OCI-LY7 (cell line): ENCODE data around the gene PRTN3. TPM values are rescaled to one million over a fixed set of nuclear protein-coding genes. Genes with fewer than 3 reads are reported as not detected.

ENCODE experiments used
- BruUV-seq: library from RNA; stranded (reverse); fragments of 400-500 nt; replicated peaks from 2 replicates; lab custom pipeline; 2021; lab: Mats Ljungman, UMichigan
- CTCF ChIA-PET: fragments of 300-600 bp; sonication (Branson Sonifier 250); formaldehyde crosslinking; loops from one replicate; lab custom pipeline; 2022; ENCODE audit warnings: antibody characterized with exemption; ENCODE audit not compliant: unreplicated experiment; lab: Charles Lee
- POLR2A ChIA-PET: fragments of 300-600 bp; sonication (Branson Sonifier 250); formaldehyde crosslinking; loops from one replicate; lab custom pipeline; 2022; ENCODE audit warnings: antibody characterized with exemption; lab: Charles Lee
- DNase-seq: peaks from one replicate; pipeline ENCODE4 v3.0.0-alpha.2; 2015; ENCODE audit warnings: low spot score
- H2AFZ ChIP-seq: fragments of 200-600 bp; sonication (generic), shearing (Covaris generic); 2 replicates; pipeline ENCODE4 v1.6.1; 2014; ENCODE audit warnings: mild to moderate bottlenecking, antibody characterized with exemption, low read length, moderate library complexity
- H3K27ac ChIP-seq: fragments of 200-600 bp; sonication (generic); 2 replicates; pipeline ENCODE4 v1.5.1; 2014; ENCODE audit warnings: mixed run types, low read depth, mild to moderate bottlenecking, moderate library complexity, low read length, inconsistent platforms; ENCODE audit not compliant: poor library complexity, severe bottlenecking
- H3K36me3 ChIP-seq: fragments of 200-600 bp; sonication (generic); 2 replicates; pipeline ENCODE4 v1.6.1; 2014; ENCODE audit warnings: mild to moderate bottlenecking, antibody characterized with exemption, low read length, moderate library complexity, mixed read lengths; ENCODE audit not compliant: insufficient read depth
- H3K4me1 ChIP-seq: fragments of 200-600 bp; sonication (generic); 2 replicates; pipeline ENCODE4 v1.5.1; 2014; ENCODE audit warnings: mild to moderate bottlenecking, low read length; ENCODE audit not compliant: insufficient read depth, poor library complexity, severe bottlenecking
- H3K4me2 ChIP-seq: fragments of 200-600 bp; sonication (generic); 2 replicates; pipeline ENCODE4 v1.6.1; 2014; ENCODE audit warnings: mild to moderate bottlenecking, low read length
- H3K4me3 ChIP-seq: fragments of 200-600 bp; sonication (generic); 2 replicates; pipeline ENCODE4 v1.5.1; 2014; ENCODE audit warnings: mild to moderate bottlenecking, low read depth, low read length; ENCODE audit not compliant: poor library complexity, severe bottlenecking
- H3K79me2 ChIP-seq: fragments of 200-600 bp; sonication (generic); 2 replicates; pipeline ENCODE4 v1.6.1; 2016; ENCODE audit warnings: low read depth, mild to moderate bottlenecking, low read length, moderate library complexity, mixed read lengths; ENCODE audit not compliant: insufficient read depth
- H3K9me2 ChIP-seq: fragments of 200-600 bp; sonication (generic); 2 replicates; pipeline ENCODE4 v1.6.1; 2016; ENCODE audit warnings: mild to moderate bottlenecking, low read length, mixed read lengths; ENCODE audit not compliant: insufficient read depth
- H3K9me3 ChIP-seq: fragments of 200-600 bp; sonication (generic); 2 replicates; pipeline ENCODE4 v1.6.1; 2014; ENCODE audit warnings: mild to moderate bottlenecking, mixed run types, low read length, mixed read lengths
- H4K20me1 ChIP-seq: fragments of 200-600 bp; sonication (generic); 2 replicates; pipeline ENCODE4 v1.6.1; 2014; ENCODE audit warnings: mild to moderate bottlenecking, antibody characterized with exemption, low read length, moderate library complexity, mixed read lengths; ENCODE audit not compliant: insufficient read depth
- EZH2phosphoT487 ChIP-seq: fragments of 200-600 bp; sonication (generic); IDR thresholded peaks from 2 replicates; pipeline ENCODE4 v1.6.1; 2018; ENCODE audit warnings: low read depth, borderline replicate concordance, mild to moderate bottlenecking, mixed run types, antibody characterized with exemption, low read length, moderate library complexity, mixed read lengths
- intact Hi-C: fragments of 100-400 bp; cut with micrococcal nuclease; formaldehyde crosslinking; loops from one replicate; pipeline ENCODE4 v1.10.0; 2022; ENCODE audit not compliant: unreplicated experiment
- total RNA-seq, 2 experiments: library from RNA; depleted of rRNA in 1 of 2; stranded (reverse); fragments of >200 nt in 1 of 2; shearing (Covaris generic) in 1 of 2; gene quantifications; 2 replicates each; pipeline ENCODE4 v1.2.3, GENCODE V29; 2014 to 2022
- TF ChIP-seq, protein P1 (sequence below): fragments of 200-600 bp; sonication (generic); conservative IDR thresholded peaks from 2 replicates; pipeline ENCODE4 v1.5.1; 2014; ENCODE audit warnings: mild to moderate bottlenecking, antibody characterized with exemption, low read length, moderate library complexity, mixed read lengths

Gene PRTN3
- total RNA-seq, 2 experiments from 2014 or later = not detected

DNA sequence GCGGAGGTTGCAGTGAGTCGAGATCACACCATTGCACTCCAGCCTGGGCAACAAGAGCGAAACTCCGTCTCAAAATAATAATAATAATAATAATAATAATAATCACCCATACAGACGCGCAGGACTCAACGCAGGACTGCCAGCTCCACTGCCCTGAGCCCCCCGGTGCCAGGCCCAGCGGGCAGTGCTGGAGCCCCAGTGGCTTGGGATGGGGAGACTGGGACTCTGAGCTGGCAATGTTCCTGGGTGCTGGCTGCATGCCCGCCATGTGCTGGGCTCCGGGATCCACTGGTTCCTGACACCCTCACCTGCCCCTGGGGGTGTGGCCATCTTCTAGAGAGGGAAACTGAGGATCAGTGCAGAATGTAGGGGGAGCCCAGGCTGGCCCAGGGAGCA lies 13.5 kb upstream of the PRTN3 start:
- H3K79me2 ChIP-seq = no peaks in the 10 kb centered on the region
- ChIA-PET CTCF (no interaction called here), POLR2A (no interaction called here)
- no peak overlapping the region for H2AFZ ChIP-seq
- no peak overlapping the region for H3K4me2 ChIP-seq
- no peaks in the 10 kb centered on the region for H3K36me3 ChIP-seq
- no peaks in the 10 kb centered on the region for H3K9me3 ChIP-seq
- H3K4me3 ChIP-seq = no peak overlapping the region
- no peaks in the 10 kb centered on the region for H4K20me1 ChIP-seq
- H3K9me2 ChIP-seq = no peaks in the 10 kb centered on the region
- H3K4me1 ChIP-seq = no peaks in the 10 kb centered on the region
- no peak for DNase-seq
- no TSS peak for BruUV-seq
- H3K27ac ChIP-seq = no peak overlapping the region
- TF ChIP-seq EZH2phosphoT487 = no peak
- TF ChIP-seq, protein P1, sequence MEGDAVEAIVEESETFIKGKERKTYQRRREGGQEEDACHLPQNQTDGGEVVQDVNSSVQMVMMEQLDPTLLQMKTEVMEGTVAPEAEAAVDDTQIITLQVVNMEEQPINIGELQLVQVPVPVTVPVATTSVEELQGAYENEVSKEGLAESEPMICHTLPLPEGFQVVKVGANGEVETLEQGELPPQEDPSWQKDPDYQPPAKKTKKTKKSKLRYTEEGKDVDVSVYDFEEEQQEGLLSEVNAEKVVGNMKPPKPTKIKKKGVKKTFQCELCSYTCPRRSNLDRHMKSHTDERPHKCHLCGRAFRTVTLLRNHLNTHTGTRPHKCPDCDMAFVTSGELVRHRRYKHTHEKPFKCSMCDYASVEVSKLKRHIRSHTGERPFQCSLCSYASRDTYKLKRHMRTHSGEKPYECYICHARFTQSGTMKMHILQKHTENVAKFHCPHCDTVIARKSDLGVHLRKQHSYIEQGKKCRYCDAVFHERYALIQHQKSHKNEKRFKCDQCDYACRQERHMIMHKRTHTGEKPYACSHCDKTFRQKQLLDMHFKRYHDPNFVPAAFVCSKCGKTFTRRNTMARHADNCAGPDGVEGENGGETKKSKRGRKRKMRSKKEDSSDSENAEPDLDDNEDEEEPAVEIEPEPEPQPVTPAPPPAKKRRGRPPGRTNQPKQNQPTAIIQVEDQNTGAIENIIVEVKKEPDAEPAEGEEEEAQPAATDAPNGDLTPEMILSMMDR = no peak
- intact Hi-C loops = no loop called here

DNA sequence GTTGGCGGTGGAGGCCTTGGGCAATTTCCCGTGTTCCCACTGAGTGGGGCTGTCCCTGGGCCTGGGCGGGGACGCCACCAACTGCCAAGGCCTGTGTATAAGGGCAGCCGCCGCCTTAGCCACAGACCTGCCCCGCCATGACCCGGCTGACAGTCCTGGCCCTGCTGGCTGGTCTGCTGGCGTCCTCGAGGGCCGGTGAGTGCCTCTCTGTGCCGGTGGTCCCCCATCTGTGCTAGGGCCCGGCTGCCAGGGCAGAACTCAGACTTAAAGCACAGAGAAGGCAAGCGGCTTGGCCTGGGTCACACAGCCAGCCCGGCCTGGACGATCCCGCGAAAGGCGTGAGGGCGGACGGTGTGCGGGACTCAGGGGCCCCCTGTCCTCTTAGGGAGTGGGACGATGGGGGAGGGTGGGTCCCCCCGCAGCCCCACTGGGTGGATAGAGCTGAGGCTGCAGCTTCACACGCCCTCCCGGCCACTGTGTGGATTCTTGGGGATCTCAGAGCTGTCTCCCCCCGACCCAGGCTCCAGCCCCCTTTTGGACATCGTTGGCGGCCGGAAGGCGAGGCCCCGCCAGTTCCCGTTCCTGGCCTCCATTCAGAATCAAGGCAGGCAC lies 13.0 kb upstream of the PRTN3 start, which contains the start of gene AZU1:
AZU1 (plus strand) TSS at position 128 of the 612 bp plus-strand sequence; CDS start at position 138, 10 bp downstream.
- H3K27ac ChIP-seq = no peak within 1 kb of the TSS
- no peaks in the 10 kb centered on the region for H3K4me1 ChIP-seq
- H3K4me3 ChIP-seq = no peak within 1 kb of the TSS
- H3K4me2 ChIP-seq = no peak within 1 kb of the TSS
- no peaks in the 10 kb centered on the region for H4K20me1 ChIP-seq
- H3K9me3 ChIP-seq = no peaks in the 10 kb centered on the region
- H3K9me2 ChIP-seq = no peaks in the 10 kb centered on the region
- H3K36me3 ChIP-seq = no peaks in the 10 kb centered on the region
- intact Hi-C loops = no loop called here
- ChIA-PET CTCF (no interaction called here), POLR2A (no interaction called here)
- no peak for DNase-seq
- no peak for TF ChIP-seq EZH2phosphoT487
- TF ChIP-seq, protein P1 = no peak
- no peak within 1 kb of the TSS for H2AFZ ChIP-seq
- H3K79me2 ChIP-seq = no peaks in the 10 kb centered on the region
- no TSS peak for BruUV-seq

DNA sequence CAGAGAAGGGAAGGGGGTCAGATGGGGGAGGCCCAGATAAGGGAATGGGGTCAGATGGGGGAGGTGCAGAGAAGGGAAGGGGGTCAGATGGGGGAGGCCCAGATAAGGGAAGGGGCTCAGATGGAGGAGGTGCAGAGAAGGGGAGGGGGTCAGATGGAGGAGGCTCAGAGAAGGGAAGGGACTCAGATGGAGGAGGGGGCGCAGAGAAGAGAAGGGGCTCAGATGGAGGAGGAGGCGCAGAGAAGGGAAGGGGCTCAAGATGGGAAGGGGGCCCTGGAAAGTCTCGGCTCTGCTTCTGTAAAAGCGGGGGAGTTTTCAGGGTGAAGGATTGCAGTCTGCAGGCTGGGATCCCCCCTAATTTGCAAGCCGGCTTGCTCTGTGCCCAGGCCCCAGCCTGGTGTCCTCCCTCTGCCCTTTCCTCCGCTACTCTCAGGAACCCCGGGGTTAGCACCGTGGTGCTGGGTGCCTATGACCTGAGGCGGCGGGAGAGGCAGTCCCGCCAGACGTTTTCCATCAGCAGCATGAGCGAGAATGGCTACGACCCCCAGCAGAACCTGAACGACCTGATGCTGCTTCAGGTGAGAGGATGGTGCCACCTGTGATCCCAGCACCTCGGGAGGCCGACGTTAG lies 11.6 kb upstream of the PRTN3 start:
- H3K9me2 ChIP-seq = no peaks in the 10 kb centered on the region
- H4K20me1 ChIP-seq = no peaks in the 10 kb centered on the region
- no TSS peak for BruUV-seq
- no peak for DNase-seq
- H2AFZ ChIP-seq = no peak overlapping the region
- H3K9me3 ChIP-seq = no peaks in the 10 kb centered on the region
- no peaks in the 10 kb centered on the region for H3K36me3 ChIP-seq
- POLR2A ChIA-PET = no interaction called here
- no peak overlapping the region for H3K4me3 ChIP-seq
- TF ChIP-seq EZH2phosphoT487 = no peak
- TF ChIP-seq, protein P1 = no peak
- H3K4me1 ChIP-seq = no peaks in the 10 kb centered on the region
- intact Hi-C loops = no loop called here
- no peak overlapping the region for H3K27ac ChIP-seq
- CTCF ChIA-PET = no interaction called here
- H3K79me2 ChIP-seq = no peaks in the 10 kb centered on the region
- no peak overlapping the region for H3K4me2 ChIP-seq
